ENCODE measurements around the gene PPM1H. TPM values are rescaled to one million over a fixed set of nuclear protein-coding genes. Genes with fewer than 3 reads are reported as not detected.

The PPM1H gene
- total RNA-seq, 1 experiment from 2014 or later = 12.0 TPM

DNA sequence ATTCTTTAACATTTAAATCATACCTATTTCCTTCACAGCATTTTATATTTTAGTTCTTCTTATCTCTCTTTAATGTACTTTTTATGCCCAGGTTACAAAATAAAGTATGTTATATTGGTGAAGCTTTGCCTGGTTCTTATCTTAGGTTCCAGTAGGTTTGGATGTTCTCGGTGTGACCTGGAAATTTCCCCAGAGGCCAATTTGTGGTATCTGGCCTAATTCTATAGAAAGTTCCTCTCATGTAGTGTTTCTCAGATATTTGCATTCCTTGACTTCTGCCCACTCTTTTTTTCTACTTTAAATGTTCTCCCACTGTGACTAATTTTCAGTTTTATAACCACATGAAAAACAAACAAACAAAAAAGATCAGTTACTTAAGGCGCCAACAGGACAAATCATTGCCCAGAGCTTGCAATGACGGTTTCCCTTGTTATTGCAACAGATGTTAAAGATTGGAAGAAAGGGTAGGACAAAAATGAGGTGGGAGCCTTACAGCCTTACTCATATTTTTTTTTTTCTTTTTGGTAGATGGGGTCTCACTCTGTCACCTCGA lies 41.2 kb upstream of the PPM1H start:
- intact Hi-C loops (cut with micrococcal nuclease) = no loop called here
- ATAC-seq (no peak; the same call in 1 of the 2 replicates), DNase-seq (peak; percentile 38)
- BruUV-seq (replicated peaks) = no TSS peak
- no peak overlapping the region for H2AFZ ChIP-seq (ENCODE audit: low read length)
- TF ChIP-seq EZH2phosphoT487 (IDR thresholded peaks at IDR 0.05; ENCODE audit: borderline replicate concordance, low read length) (no peak), EZH2 (IDR thresholded peaks at IDR 0.05; ENCODE audit: low read length, unreplicated experiment) (no peak)
- TF ChIP-seq, protein P1, sequence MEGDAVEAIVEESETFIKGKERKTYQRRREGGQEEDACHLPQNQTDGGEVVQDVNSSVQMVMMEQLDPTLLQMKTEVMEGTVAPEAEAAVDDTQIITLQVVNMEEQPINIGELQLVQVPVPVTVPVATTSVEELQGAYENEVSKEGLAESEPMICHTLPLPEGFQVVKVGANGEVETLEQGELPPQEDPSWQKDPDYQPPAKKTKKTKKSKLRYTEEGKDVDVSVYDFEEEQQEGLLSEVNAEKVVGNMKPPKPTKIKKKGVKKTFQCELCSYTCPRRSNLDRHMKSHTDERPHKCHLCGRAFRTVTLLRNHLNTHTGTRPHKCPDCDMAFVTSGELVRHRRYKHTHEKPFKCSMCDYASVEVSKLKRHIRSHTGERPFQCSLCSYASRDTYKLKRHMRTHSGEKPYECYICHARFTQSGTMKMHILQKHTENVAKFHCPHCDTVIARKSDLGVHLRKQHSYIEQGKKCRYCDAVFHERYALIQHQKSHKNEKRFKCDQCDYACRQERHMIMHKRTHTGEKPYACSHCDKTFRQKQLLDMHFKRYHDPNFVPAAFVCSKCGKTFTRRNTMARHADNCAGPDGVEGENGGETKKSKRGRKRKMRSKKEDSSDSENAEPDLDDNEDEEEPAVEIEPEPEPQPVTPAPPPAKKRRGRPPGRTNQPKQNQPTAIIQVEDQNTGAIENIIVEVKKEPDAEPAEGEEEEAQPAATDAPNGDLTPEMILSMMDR (conservative IDR thresholded peaks at IDR 0.05; ENCODE audit: low read depth, low read length) = no peak
- H3K4me2 ChIP-seq (ENCODE audit: low read length) = no peak overlapping the region
- no peaks in the 10 kb centered on the region for H3F3A ChIP-seq (ENCODE audit: low read length, unreplicated experiment)
- no peaks in the 10 kb centered on the region for H3K9me2 ChIP-seq (replicated peaks; ENCODE audit: low read length)
- no peak overlapping the region for H3K27ac ChIP-seq (ENCODE audit: low read length)
- H3K9ac ChIP-seq (ENCODE audit: low read length) = no peak overlapping the region
- POLR2A ChIA-PET (ENCODE audit: unreplicated experiment) = no interaction called here
- no peaks in the 10 kb centered on the region for H4K20me1 ChIP-seq (ENCODE audit: low read length)
- CTCF ChIA-PET = no interaction called here
- H3K4me1 ChIP-seq (ENCODE audit: insufficient read depth, low read length) = no peaks in the 10 kb centered on the region; the same call in 1 of the 2 replicates
- H3K27me3 ChIP-seq (ENCODE audit: low read length) = no peaks in the 10 kb centered on the region
- no peaks in the 10 kb centered on the region for H3K9me3 ChIP-seq (ENCODE audit: low read length)
- H3K4me3 ChIP-seq (ENCODE audit: low read length) = no peak overlapping the region
- no peaks in the 10 kb centered on the region for H3K36me3 ChIP-seq (ENCODE audit: low read depth, low read length)
- H3K79me2 ChIP-seq (ENCODE audit: low read length) = no peaks in the 10 kb centered on the region

DNA sequence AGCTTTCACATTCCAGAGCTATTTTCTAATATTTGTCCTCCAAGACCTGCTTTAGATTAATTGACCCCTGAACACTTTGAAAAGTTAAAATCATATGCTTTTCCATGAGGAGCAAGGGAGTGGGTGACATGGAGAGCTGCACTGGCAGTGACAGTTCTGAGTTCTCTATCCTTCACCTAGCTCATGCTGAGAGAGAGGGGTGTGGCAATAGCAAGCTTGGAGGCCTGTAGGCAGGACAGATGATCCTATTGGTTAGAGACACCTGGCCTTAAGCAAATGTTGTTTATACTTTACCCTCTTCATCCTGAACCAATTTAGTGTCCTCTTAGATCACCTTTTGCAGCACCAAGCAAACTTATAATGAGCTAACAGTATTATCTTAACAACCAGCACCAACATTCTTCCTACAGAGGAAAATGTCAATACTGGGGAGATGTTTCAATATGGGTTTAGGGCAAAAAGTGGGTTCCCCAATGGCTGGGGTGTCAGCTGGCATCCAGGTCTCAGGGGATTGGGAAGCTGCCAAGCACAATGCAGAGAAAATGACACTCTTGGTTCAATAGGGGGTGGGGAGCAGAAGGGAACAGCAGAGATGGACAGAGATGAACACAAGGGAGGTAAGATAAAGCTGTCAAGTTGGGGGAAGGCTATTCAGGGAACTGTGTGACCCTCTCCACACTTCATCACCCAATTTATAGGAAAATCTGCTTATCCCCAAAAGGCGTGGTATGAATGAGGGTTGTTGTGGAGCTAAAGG lies 37.0 kb upstream of the PPM1H start:
- ChIA-PET POLR2A (ENCODE audit: unreplicated experiment) (interaction anchor here (0.7 kb wide), 1 partner anchor 478 kb away, joined by 3 read pairs; no protein-coding TSS in a partner anchor), CTCF (interaction anchor here (0.5 to 0.6 kb wide), 2 partner anchors 36 to 96 kb away, joined by 3 to 4 read pairs; no protein-coding TSS in a partner anchor)
- Histone ChIP-seq H3K4me2 (ENCODE audit: low read length) (no peak overlapping the region), H4K20me1 (ENCODE audit: low read length) (no peaks in the 10 kb centered on the region), H2AFZ (ENCODE audit: low read length) (no peak overlapping the region), H3K4me1 (ENCODE audit: insufficient read depth, low read length) (peaks cover 28% of the 10 kb centered on the region), H3K27ac (ENCODE audit: low read length) (no peak overlapping the region), H3K4me3 (ENCODE audit: low read length) (no peak overlapping the region), H3K36me3 (ENCODE audit: low read depth, low read length) (no peaks in the 10 kb centered on the region), H3K79me2 (ENCODE audit: low read length) (no peaks in the 10 kb centered on the region), H3F3A (ENCODE audit: low read length, unreplicated experiment) (no peaks in the 10 kb centered on the region), H3K9me3 (ENCODE audit: low read length) (no peaks in the 10 kb centered on the region), H3K27me3 (ENCODE audit: low read length) (no peaks in the 10 kb centered on the region), H3K9ac (ENCODE audit: low read length) (no peak overlapping the region), H3K9me2 (replicated peaks; ENCODE audit: low read length) (no peaks in the 10 kb centered on the region)
- TF ChIP-seq, protein P1 (conservative IDR thresholded peaks at IDR 0.05; ENCODE audit: low read depth, low read length) = no peak
- TF ChIP-seq EZH2 (IDR thresholded peaks at IDR 0.05; ENCODE audit: low read length, unreplicated experiment) (no peak), EZH2phosphoT487 (IDR thresholded peaks at IDR 0.05; ENCODE audit: borderline replicate concordance, low read length) (no peak)
- intact Hi-C loops (cut with micrococcal nuclease) = no loop called here
- DNase-seq = no peak
- no TSS peak for BruUV-seq (replicated peaks)
- ATAC-seq = no peak

DNA sequence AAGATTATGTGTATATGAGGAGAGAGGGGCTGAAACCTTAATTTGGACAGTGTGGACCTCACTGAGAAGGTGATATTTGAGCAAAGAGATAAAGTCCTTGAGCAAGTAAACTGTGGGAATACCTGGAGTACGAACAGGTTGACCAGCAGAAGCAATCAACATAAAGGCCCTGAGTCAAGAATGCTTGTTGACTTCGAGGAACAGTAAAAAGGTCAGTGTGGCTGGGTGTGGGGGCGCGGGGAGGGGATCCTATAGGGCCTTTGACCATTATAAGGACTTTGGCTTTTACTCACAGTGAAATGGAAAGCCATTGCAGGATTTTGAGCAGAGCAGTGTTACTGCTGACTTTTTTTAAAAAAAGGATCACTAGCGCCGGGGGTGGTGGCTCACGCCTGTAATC lies 34.7 kb upstream of the PPM1H start:
- no TSS peak for BruUV-seq (replicated peaks)
- CTCF ChIA-PET = no interaction called here
- POLR2A ChIA-PET (ENCODE audit: unreplicated experiment) = no interaction called here
- H3K4me3 ChIP-seq (ENCODE audit: low read length) = no peak overlapping the region
- ATAC-seq (no peak), DNase-seq (no peak)
- H3K4me1 ChIP-seq (ENCODE audit: insufficient read depth, low read length) = peaks cover 39% of the 10 kb centered on the region
- no peaks in the 10 kb centered on the region for H3K27me3 ChIP-seq (ENCODE audit: low read length)
- H3K79me2 ChIP-seq (ENCODE audit: low read length) = no peaks in the 10 kb centered on the region
- no peak overlapping the region for H3K27ac ChIP-seq (ENCODE audit: low read length)
- no peaks in the 10 kb centered on the region for H3K9me2 ChIP-seq (replicated peaks; ENCODE audit: low read length)
- H3K9me3 ChIP-seq (ENCODE audit: low read length) = no peaks in the 10 kb centered on the region
- no peaks in the 10 kb centered on the region for H4K20me1 ChIP-seq (ENCODE audit: low read length)
- no peak for TF ChIP-seq EZH2phosphoT487 (IDR thresholded peaks at IDR 0.05; ENCODE audit: borderline replicate concordance, low read length)
- no peak for TF ChIP-seq EZH2 (IDR thresholded peaks at IDR 0.05; ENCODE audit: low read length, unreplicated experiment)
- no peak overlapping the region for H3K4me2 ChIP-seq (ENCODE audit: low read length)
- no peak overlapping the region for H3K9ac ChIP-seq (ENCODE audit: low read length)
- intact Hi-C loops (cut with micrococcal nuclease) = loop anchor here (5.0 kb wide), 1 partner anchor 98 kb away; no protein-coding TSS in a partner anchor
- no peaks in the 10 kb centered on the region for H3F3A ChIP-seq (ENCODE audit: low read length, unreplicated experiment)
- no peak overlapping the region for H2AFZ ChIP-seq (ENCODE audit: low read length)
- H3K36me3 ChIP-seq (ENCODE audit: low read depth, low read length) = no peaks in the 10 kb centered on the region
